ENCODE measurements around the gene RBM7. TPM values are rescaled to one million over a fixed set of nuclear protein-coding genes. Genes with fewer than 3 reads are reported as not detected.
A peak's percentile ranks its signal among the peaks of the same experiment; 100 is the strongest.

The RBM7 gene
- total and polyA plus RNA-seq, 2 of the 13 experiments (the other 11 are each of a cell fraction or from before 2014, with no cell fraction given), result 30.5 to 32.3 TPM

DNA sequence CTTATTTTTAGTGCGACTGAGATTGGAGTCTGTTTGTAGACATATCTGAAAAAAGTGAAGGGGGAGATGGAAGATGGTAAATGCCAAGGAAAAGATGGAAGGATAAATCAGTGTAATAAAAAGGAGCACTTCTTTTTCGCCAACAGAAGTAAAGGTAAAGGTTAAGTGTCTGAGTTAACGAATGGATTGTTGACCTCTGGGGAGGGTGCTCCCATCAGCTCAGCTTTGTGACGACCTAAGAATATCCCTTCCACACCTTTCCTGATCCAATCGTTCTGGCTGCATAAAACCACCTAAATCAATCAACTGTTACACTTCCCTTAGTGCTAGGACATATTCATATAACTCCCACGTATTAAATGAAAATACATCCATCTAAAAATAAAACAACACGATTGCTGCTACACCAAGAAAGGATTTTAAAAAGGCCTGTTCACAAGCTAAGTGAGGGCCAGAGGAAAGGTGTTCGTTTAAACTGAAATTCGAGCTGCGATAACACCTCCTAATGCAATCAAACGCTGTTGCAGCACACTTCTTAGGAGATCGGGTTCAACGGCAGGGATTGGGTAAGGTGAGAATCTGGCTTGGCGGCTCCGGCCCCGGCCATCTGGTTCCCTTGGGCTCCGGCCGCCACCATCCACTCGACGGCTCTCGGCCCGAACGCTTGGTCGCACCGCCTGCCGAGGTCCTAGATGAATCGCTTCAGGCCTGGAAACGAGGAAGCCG, 813 bp upstream of the RBM7 start (continued):
- TF ChIP-seq HOXD1 (CRISPR knock-in tag; IDR thresholded peaks at IDR 0.05) (0 out of 2 replicates have a peak, but pooled peaks have one; percentile 75), PRMT3 (CRISPR knock-in tag; IDR thresholded peaks at IDR 0.05; ENCODE audit: borderline replicate concordance, low read depth) (0 out of 2 replicates have a peak, but pooled peaks have one; percentile 16), TOE1 (CRISPR knock-in tag; IDR thresholded peaks at IDR 0.05) (no peak), ZNF768 (CRISPR knock-in tag; IDR thresholded peaks at IDR 0.05) (0 out of 2 replicates have a peak, but pooled peaks have one; percentile 41), GLI4 (CRISPR knock-in tag; IDR thresholded peaks at IDR 0.05; ENCODE audit: borderline replicate concordance) (0 out of 2 replicates have a peak, but pooled peaks have one; percentile 75), ZNF274 (CRISPR knock-in tag; IDR thresholded peaks at IDR 0.05) (no peak; the same call in 1 of the 2 replicates), ZC3H13 (CRISPR knock-in tag; IDR thresholded peaks at IDR 0.05) (peak; percentile 69; the same call in 1 of the 2 replicates), SNAI1 (CRISPR knock-in tag; IDR thresholded peaks at IDR 0.05; ENCODE audit: borderline replicate concordance) (0 out of 2 replicates have a peak, but pooled peaks have one; percentile 49), ISX (CRISPR knock-in tag; conservative IDR thresholded peaks at IDR 0.05) (no peak), ZFAT (CRISPR knock-in tag; conservative IDR thresholded peaks at IDR 0.05) (0 out of 2 replicates have a peak, but pooled peaks have one; percentile 17), ZFP41 (CRISPR knock-in tag; IDR thresholded peaks at IDR 0.05; ENCODE audit: borderline replicate concordance) (0 out of 2 replicates have a peak, but pooled peaks have one; percentile 25), SYNCRIP (IDR thresholded peaks at IDR 0.05; ENCODE audit: insufficient read depth, low read depth, low read length) (no peak), BRCA1 (CRISPR knock-in tag; IDR thresholded peaks at IDR 0.05) (no peak), ZEB1 (IDR thresholded peaks at IDR 0.05; ENCODE audit: insufficient replicate concordance, low read depth) (peak; percentile 1), ZNF326 (CRISPR knock-in tag; IDR thresholded peaks at IDR 0.05; ENCODE audit: borderline replicate concordance) (no peak), ZNF546 (CRISPR knock-in tag; conservative IDR thresholded peaks at IDR 0.05) (0 out of 2 replicates have a peak, but pooled peaks have one; percentile 1)
- TF ChIP-seq, protein P1, sequence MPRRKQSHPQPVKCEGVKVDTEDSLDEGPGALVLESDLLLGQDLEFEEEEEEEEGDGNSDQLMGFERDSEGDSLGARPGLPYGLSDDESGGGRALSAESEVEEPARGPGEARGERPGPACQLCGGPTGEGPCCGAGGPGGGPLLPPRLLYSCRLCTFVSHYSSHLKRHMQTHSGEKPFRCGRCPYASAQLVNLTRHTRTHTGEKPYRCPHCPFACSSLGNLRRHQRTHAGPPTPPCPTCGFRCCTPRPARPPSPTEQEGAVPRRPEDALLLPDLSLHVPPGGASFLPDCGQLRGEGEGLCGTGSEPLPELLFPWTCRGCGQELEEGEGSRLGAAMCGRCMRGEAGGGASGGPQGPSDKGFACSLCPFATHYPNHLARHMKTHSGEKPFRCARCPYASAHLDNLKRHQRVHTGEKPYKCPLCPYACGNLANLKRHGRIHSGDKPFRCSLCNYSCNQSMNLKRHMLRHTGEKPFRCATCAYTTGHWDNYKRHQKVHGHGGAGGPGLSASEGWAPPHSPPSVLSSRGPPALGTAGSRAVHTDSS (CRISPR knock-in tag; conservative IDR thresholded peaks at IDR 0.05), result 0 out of 2 replicates have a peak, but pooled peaks have one; percentile 37
- TF ChIP-seq, protein P2, sequence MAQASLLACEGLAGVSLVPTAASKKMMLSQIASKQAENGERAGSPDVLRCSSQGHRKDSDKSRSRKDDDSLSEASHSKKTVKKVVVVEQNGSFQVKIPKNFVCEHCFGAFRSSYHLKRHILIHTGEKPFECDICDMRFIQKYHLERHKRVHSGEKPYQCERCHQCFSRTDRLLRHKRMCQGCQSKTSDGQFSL (CRISPR knock-in tag; IDR thresholded peaks at IDR 0.05), result no peak
- TF ChIP-seq, protein P3, sequence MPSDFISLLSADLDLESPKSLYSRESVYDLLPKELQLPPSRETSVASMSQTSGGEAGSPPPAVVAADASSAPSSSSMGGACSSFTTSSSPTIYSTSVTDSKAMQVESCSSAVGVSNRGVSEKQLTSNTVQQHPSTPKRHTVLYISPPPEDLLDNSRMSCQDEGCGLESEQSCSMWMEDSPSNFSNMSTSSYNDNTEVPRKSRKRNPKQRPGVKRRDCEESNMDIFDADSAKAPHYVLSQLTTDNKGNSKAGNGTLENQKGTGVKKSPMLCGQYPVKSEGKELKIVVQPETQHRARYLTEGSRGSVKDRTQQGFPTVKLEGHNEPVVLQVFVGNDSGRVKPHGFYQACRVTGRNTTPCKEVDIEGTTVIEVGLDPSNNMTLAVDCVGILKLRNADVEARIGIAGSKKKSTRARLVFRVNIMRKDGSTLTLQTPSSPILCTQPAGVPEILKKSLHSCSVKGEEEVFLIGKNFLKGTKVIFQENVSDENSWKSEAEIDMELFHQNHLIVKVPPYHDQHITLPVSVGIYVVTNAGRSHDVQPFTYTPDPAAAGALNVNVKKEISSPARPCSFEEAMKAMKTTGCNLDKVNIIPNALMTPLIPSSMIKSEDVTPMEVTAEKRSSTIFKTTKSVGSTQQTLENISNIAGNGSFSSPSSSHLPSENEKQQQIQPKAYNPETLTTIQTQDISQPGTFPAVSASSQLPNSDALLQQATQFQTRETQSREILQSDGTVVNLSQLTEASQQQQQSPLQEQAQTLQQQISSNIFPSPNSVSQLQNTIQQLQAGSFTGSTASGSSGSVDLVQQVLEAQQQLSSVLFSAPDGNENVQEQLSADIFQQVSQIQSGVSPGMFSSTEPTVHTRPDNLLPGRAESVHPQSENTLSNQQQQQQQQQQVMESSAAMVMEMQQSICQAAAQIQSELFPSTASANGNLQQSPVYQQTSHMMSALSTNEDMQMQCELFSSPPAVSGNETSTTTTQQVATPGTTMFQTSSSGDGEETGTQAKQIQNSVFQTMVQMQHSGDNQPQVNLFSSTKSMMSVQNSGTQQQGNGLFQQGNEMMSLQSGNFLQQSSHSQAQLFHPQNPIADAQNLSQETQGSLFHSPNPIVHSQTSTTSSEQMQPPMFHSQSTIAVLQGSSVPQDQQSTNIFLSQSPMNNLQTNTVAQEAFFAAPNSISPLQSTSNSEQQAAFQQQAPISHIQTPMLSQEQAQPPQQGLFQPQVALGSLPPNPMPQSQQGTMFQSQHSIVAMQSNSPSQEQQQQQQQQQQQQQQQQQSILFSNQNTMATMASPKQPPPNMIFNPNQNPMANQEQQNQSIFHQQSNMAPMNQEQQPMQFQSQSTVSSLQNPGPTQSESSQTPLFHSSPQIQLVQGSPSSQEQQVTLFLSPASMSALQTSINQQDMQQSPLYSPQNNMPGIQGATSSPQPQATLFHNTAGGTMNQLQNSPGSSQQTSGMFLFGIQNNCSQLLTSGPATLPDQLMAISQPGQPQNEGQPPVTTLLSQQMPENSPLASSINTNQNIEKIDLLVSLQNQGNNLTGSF (CRISPR knock-in tag; IDR thresholded peaks at IDR 0.05), result 0 out of 2 replicates have a peak, but pooled peaks have one; percentile 58
- TF ChIP-seq, protein P4, sequence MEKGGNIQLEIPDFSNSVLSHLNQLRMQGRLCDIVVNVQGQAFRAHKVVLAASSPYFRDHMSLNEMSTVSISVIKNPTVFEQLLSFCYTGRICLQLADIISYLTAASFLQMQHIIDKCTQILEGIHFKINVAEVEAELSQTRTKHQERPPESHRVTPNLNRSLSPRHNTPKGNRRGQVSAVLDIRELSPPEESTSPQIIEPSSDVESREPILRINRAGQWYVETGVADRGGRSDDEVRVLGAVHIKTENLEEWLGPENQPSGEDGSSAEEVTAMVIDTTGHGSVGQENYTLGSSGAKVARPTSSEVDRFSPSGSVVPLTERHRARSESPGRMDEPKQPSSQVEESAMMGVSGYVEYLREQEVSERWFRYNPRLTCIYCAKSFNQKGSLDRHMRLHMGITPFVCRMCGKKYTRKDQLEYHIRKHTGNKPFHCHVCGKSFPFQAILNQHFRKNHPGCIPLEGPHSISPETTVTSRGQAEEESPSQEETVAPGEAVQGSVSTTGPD (CRISPR knock-in tag; IDR thresholded peaks at IDR 0.05), result 0 out of 2 replicates have a peak, but pooled peaks have one; percentile 28
